GM21423 (cell line): Measurements from ENCODE around the gene BCHE.

Experiments used
- ATAC-seq: cut with Tn5 transposase; IDR thresholded peaks from one replicate; pipeline ENCODE4 v1.9.1; 2021; ENCODE audit warnings: mild to moderate bottlenecking, moderate library complexity; ENCODE audit not compliant: unreplicated experiment

BCHE gene

DNA sequence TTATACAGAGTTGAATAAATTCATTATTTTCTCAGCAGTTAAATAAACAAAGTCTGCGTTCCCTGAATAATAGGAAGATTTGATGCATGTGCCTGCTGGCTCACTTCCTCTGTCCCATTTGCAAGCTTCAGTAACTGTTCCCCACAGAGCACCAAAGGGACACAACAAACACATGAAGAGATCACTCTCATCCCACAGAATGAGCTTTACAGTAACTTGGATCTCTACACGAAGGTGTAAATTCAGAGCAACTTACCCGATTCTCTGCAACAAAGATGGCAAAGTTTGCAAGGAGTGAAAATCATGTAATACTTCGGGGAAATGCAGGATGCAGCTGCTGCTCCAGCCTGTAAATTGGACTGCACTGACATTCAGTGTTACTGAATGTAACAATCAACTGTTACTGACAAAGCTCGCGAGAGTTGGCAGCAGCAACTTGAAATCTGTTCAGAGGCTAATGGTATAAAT lies at the start of gene BCHE:
Gene BCHE, minus strand, starts transcription at position 366 of the 468 bp plus-strand sequence. CDS start 6,390 bp downstream, outside the sequence.
- no peak for ATAC-seq

GRCh38 chr3:165885558-165886270 lies 48.5 kb upstream of the BCHE start:
- no peak for ATAC-seq

DNA sequence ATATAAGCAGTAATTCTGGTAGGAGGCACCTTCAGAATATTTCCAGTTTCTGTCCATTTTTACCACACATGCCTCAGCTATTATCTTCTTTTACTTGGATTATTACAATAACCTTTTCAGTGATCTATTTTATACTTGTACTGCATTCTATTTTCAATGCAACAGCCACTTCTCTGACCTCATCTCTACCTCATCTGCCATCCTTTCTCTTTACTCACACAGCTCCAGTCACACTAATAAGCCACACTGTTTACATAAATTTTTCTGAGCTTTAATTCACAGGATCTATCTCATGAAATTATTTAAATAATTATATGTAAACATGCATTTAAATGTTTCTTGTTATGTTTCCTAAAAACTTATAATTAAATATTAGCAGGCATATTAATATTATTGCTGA lies 47.3 kb upstream of the BCHE start:
- ATAC-seq = no peak

- ATAC-seq = no peak
Measured at GRCh38 chr3:165883863-165884478, 46.7 kb upstream of the BCHE start.

DNA sequence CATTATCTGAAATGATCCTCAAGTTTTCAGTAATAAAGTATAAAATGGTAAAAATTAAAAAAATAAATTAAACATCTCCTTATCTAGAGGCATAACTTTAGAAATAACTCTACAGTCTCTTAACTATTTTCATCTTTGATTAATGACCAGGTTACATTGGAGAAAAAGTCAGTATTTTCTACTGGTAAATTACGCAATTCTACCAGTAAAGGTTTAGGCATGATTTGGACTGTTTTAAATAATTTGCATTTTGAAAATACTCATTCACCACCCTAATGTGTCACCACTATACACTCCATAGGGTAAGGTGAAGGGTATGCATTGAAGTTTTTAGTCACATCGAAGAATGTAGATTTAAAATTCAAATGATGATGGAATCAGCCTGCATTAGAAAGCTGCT lies 45.9 kb upstream of the BCHE start:
- no peak for ATAC-seq

DNA sequence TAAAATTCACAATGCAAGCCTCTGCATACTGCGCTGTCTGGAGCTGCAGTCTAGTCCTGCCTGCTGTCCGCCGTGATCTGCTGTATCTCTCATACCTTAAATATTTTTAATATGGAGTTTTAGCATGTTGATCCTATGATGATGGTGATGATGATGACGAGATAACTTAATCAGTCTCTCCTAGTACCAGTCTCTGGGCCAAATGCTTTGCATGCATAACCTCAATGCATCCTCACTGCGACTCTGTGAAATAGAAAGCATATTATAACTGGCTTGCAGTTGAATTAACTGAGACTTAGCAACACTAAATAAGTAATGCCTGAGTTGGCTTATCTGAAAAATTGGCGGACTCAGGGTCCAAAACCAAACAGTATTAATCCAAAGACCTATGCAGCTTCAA lies 38.4 kb upstream of the BCHE start:
- no peak for ATAC-seq

GRCh38 chr3:165874663-165875489 lies 37.7 kb upstream of the BCHE start:
- ATAC-seq = no peak

- no peak for ATAC-seq
Measured at GRCh38 chr3:165868088-165868487, 30.9 kb upstream of the BCHE start.

GRCh38 chr3:165859061-165859460 lies 21.8 kb upstream of the BCHE start:
- ATAC-seq = no peak

DNA sequence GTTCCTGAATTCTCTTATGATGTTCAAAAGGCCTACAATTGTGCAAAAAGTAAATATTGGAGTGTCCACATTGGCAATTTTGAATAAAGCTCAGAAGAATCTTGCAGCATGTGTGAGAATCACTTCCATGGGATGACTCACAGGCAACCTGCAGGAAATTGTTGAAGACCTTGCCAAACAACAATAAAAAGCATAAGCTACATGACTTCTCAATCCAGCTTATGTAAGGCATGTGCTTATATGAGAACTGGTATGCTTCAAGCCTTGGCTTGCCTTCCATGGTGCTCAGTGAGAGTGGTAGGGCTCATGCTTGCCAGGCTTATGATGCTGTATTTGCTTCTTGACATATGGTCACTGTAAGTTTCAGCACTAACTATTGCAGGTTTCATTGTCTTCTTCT lies 18.4 kb upstream of the BCHE start:
- ATAC-seq = no peak

- no peak for ATAC-seq
Measured at GRCh38 chr3:165854696-165855095, 17.5 kb upstream of the BCHE start.

- ATAC-seq = no peak
Measured at GRCh38 chr3:165852711-165853110, 15.5 kb upstream of the BCHE start.

DNA sequence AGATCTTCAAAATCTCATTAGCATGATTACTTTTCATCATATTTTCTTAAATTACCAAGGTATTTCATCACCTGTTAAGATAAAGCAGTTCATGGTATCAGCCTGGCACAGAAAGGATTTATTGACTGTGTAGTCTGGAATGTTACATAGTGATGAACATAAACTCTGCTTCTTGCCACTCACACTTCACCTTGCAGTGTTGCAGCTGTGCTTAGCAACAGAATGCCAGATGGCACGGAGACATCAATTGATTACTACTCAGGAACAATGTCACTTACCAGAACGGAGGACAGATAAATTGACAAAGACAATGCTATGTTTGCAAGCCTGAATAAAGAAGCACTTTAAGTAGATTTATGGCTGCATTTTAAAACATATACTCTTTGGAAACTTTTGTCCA lies 15.0 kb upstream of the BCHE start:
- no peak for ATAC-seq

DNA sequence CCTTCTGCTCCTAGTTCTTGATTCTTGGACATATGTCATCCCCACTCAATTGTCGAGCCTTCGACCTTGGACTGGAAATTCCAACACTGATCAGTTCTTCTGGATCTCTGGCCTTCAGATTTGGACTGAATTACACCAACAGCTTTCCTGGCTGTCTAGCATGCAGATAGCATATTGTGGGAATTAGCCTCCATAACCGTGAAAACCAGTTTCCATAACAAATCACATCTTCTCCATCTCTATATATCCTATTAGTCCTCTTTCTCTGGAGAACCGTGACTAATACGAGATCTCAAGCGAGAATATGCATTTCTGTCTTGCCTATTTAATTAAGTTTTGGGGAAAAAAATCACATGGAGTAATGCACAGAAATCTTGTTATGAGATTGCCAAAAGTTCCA lies 8.8 kb upstream of the BCHE start:
- no peak for ATAC-seq

DNA sequence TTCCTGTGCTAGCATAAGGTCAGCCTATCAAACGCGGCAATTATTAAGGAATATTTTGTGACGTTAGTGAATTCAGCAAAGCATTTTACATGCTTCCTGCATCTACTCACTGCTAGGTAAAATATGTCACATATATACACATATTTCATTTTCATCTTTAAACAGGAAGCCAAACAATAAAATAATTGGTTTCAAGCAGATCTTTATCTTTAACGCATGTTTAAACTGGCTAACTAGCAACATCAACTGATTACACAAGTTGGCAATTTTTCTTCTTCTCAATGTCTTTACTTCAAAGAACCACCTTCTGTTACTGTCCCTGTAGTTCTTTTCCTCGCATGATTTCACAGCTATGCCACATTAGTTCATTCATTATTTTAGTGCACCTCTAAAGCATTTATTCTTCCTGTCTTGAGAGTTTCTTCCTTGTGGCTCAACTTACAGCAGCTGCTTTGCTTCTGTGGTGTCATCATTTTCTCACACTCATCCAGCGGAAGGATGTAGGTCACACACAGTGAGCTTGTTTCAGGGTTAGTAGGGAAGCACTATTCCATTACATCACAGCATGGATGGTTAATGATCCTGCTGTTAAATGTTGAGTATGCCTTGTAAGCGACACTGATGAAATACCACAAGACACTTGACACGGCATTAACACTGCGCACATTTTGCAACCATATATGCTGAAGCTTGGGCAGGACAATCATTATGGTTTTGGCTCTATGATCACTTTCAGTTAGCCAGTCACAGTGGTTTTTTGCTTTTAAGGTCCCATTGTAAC lies 2.3 kb upstream of the BCHE start:
- no peak for ATAC-seq

GRCh38 chr3:165837801-165838200 lies 578 bp upstream of the BCHE start:
- ATAC-seq = no peak

- ATAC-seq = no peak
Measured at GRCh38 chr3:165835431-165835830, 1.8 kb downstream of the BCHE start.

DNA sequence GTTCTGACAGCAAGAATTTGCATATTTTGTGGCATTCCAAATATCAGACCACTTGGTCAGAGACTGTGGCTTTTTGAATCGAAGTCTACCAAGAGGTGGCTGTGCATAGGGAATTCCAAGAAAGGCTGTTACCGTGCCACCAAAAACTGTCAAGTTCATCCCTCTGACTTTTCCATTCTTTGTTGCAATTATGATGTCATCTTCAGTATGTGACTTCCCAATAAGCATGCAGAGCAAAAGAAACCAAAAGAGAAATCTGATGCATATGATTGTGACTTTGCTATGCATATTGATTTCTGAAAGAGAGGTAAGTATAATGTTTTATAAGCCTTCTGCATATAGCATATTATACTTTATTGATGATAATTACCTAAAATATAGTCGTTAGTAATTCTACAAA lies 6.5 kb downstream of the BCHE start:
- ATAC-seq = no peak

GRCh38 chr3:165827883-165828282 lies 9.3 kb downstream of the BCHE start:
- no peak for ATAC-seq

GRCh38 chr3:165827233-165827632 lies 10.0 kb downstream of the BCHE start:
- no peak for ATAC-seq

DNA sequence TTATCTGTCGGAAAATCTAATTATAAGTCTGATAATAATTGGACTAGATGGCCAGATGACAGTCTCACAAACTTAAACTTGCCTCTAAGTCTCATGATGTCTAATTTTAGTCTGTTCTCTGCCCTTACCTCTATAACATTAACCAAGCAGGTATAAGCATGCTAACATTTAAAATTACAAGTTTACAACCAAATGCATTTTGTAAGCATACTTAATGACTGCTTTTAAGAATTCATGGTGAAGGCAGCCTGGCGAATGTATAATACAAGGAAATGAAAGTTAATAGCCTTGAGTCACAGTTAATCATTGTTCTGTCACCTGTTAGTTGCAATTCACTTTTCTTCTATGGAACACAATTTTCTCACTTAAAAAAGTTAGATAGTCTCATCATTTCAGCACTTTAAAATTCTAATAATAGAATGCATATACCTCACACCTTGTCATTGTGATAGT lies 16.5 kb downstream of the BCHE start:
- no peak for ATAC-seq
